Lower leg skin (tissue), 4 donors: ENCODE results near the gene BCAS4. TPM values are rescaled to one million over a fixed set of nuclear protein-coding genes. Genes with fewer than 3 reads are reported as not detected.

ENCODE experiments used
- DNase-seq, 2 donors: peaks; one replicate each; pipeline ENCODE4 v3.0.0-alpha.2; 2019; ENCODE audit warnings: low spot score in 2 of 2
- H3K4me3 ChIP-seq: fragments of 200-600 bp; sonication (generic); 2 replicates; pipeline ENCODE4 v1.5.1; 2017; ENCODE audit warnings: mild to moderate bottlenecking, low read depth; ENCODE audit not compliant: poor library complexity, severe bottlenecking
- POLR2A ChIP-seq, 2 donors: fragments of 450-650 bp; IDR thresholded peaks; one replicate each; pipeline ENCODE4 v1.6.1; 2016 to 2017; ENCODE audit warnings: antibody characterized with exemption in 2 of 2, mild to moderate bottlenecking in 1 of 2, moderate library complexity in 1 of 2
- WGBS, 2 donors: methylation state at CpG; one replicate each; pipeline ENCODE4 v1.1.5; 2018; 5-methylcytosine and 5-hydroxymethylcytosine counted together
- intact Hi-C: fragments of 100-400 bp; cut with DNase I; formaldehyde crosslinking; loops from one replicate; pipeline ENCODE4 v1.15.0; 2023; ENCODE audit warnings: low total_unique reads
- total RNA-seq, 4 donors: library from RNA; depleted of rRNA; stranded (reverse); fragments of >200 nt; gene quantifications; one replicate each; pipeline ENCODE4 v1.1.0, GENCODE V29; 2016
- TF ChIP-seq, protein P1 (sequence below), 3 donors: fragments of 450-650 bp; IDR thresholded peaks; one replicate each; pipeline ENCODE4 v1.5.1; 2016; ENCODE audit warnings: antibody characterized with exemption in 3 of 3, mild to moderate bottlenecking in 3 of 3, moderate library complexity in 2 of 3

BCAS4 gene
- total RNA-seq, 4 donors from 2014 or later = 1.3 to 7.7 (median 3.5) TPM

DNA sequence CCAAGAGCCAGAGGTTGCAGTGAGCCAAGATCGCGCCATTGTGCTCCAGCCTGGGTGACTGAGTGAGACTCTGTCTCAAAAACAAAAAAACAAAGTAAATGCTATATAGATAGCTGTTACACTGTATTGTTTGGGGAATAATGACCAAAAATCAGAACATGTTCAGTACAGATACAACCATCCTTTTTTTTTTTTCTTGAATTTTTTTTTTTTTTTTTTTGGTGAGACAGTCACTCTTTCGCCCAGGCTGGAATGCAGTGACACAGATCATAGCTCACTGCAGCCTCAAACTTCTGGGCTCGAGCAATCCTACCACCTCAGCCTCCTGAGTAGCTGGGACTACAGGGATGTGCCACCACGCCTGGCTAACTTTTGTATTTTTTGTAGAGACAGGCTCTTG, 63.7 kb downstream of the BCAS4 start:
- TF ChIP-seq, protein P1, sequence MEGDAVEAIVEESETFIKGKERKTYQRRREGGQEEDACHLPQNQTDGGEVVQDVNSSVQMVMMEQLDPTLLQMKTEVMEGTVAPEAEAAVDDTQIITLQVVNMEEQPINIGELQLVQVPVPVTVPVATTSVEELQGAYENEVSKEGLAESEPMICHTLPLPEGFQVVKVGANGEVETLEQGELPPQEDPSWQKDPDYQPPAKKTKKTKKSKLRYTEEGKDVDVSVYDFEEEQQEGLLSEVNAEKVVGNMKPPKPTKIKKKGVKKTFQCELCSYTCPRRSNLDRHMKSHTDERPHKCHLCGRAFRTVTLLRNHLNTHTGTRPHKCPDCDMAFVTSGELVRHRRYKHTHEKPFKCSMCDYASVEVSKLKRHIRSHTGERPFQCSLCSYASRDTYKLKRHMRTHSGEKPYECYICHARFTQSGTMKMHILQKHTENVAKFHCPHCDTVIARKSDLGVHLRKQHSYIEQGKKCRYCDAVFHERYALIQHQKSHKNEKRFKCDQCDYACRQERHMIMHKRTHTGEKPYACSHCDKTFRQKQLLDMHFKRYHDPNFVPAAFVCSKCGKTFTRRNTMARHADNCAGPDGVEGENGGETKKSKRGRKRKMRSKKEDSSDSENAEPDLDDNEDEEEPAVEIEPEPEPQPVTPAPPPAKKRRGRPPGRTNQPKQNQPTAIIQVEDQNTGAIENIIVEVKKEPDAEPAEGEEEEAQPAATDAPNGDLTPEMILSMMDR (IDR thresholded peaks at IDR 0.05) = no peak
- no peak for TF ChIP-seq POLR2A (IDR thresholded peaks at IDR 0.05)
- DNase-seq = no peak
- 90 to 96% methylated on average over 5 of the region's 5 CpGs for WGBS, 2 donors
- no peak overlapping the region for H3K4me3 ChIP-seq
- intact Hi-C loops = no loop called here

DNA sequence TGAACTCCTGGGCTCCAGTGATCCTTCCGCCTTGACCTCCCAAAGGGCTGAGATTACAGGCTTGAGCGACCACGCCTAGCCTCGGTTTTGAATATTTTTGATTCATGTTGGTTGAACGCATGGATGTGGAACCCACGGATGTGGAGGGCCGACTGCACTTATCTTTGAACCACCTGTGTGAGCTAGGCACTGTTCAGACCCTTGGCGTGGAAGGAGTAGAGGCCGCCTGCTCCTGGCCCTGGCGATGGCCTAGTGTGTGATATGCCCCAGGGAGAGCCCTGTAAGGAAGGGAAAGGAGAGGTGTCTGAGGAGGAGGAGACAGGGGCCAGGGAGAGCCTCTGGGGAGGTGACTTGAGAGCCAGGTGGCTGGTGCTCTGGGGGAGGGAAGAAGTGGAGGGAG, 64.3 kb downstream of the BCAS4 start:
- 93 to 96% methylated on average over 10 of the region's 10 CpGs for WGBS, 2 donors

DNA sequence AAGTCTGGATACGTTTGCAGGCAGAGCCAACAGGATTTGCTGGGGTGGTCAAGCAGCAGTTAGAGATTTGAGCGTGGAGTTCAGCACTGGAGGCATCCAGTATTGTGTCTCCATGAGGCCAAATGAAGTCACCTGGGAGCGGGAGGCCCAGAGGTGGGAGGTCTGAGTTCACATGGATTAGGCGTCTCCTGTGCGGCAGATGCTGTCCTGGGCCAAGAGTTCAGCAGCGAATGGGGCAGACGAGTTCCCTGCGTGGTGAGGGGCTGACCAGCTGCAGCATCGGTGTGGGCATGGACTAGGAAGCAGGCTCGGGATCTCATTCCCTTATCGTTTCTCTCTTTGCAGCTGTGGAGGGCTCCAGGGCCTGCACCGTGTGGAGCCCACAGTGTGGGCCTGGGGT, 66.2 kb downstream of the BCAS4 start:
- intact Hi-C loops = no loop called here
- 79 to 87% methylated on average over 12 of the region's 12 CpGs for WGBS, 2 donors
- TF ChIP-seq, protein P1 (IDR thresholded peaks at IDR 0.05) = no peak
- no peak for TF ChIP-seq POLR2A (IDR thresholded peaks at IDR 0.05)
- DNase-seq = no peak
- H3K4me3 ChIP-seq = no peak overlapping the region

More for the DNA sequence above, 64.3 kb downstream of the BCAS4 start:
- no peak for DNase-seq
- TF ChIP-seq, protein P1 (IDR thresholded peaks at IDR 0.05) = no peak
- TF ChIP-seq POLR2A (IDR thresholded peaks at IDR 0.05) = no peak
- H3K4me3 ChIP-seq = no peak overlapping the region
- intact Hi-C loops = no loop called here

- no peak overlapping the region for H3K4me3 ChIP-seq
- 75 to 76% methylated on average over 3 of the region's 3 CpGs for WGBS, 2 donors
- no peak for TF ChIP-seq POLR2A (IDR thresholded peaks at IDR 0.05)
- TF ChIP-seq, protein P1 (IDR thresholded peaks at IDR 0.05) = no peak
- intact Hi-C loops = no loop called here
- DNase-seq = no peak
Observed at GRCh38 chr20:50862546-50862945, 67.7 kb downstream of the BCAS4 start.

DNA sequence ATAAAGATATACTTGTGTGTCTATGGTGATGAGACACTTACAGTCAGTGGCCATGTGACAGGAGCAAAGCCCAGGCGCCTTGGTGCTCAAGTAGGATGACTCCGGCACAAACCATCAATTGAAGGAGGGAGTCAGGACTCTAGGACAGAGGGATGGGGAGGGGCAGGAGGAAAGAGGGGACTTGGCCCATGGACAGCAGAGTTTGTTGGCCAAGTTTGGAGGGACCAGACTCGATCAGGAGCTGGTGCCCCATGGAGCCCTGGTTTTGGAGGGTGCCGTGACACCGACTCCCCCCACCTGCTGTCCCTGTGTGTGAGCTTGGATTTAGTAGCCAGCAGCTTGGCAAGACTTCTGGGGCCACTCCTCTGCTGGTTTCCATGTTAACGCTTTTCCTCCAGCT, 70.3 kb downstream of the BCAS4 start:
- WGBS, 2 donors = 85 to 98% methylated on average over 6 of the region's 6 CpGs
- intact Hi-C loops = no loop called here
- DNase-seq = no peak
- TF ChIP-seq, protein P1 (IDR thresholded peaks at IDR 0.05) = no peak
- no peak for TF ChIP-seq POLR2A (IDR thresholded peaks at IDR 0.05)
- no peak overlapping the region for H3K4me3 ChIP-seq

DNA sequence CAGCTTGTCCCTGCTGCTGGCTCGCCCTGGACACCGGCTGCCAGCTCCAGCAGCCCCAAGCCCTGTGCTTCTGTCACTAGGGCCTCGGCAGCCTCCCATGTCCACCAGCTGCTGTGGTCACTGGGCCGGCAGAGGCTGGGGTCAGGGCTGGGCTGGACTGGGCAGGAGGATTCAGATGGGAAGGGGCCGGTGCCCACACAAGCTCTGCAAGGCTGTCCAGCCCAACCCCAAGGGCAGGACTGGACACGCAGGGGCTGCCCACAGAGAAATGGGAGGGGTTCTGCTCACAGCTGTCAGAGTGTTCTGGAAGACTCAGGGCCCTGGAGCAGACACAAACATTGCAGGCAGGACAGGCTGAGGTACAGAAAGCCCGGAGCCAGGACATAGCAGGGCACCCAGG, 70.7 kb downstream of the BCAS4 start:
- WGBS, 2 donors = 20 to 77% methylated on average over 1 to 7 of the region's 7 CpGs
- intact Hi-C loops = no loop called here
- DNase-seq = no peak
- no peak overlapping the region for H3K4me3 ChIP-seq
- TF ChIP-seq POLR2A (IDR thresholded peaks at IDR 0.05) = no peak
- TF ChIP-seq, protein P1 (IDR thresholded peaks at IDR 0.05) = no peak
